DMS53 (cell line): ENCODE measurements around the gene CDK8.

Experiments
- DNase-seq: peaks from one replicate; lab custom pipeline; 2025; lab: John Stamatoyannopoulos, UW

The CDK8 gene

GRCh38 chr13:26442541-26442940 lies 188.6 kb downstream of the CDK8 start:
- no peak for DNase-seq

- DNase-seq = no peak
Measured at GRCh38 chr13:26445092-26445491, 191.2 kb downstream of the CDK8 start.

- DNase-seq = no peak
Measured at GRCh38 chr13:26446751-26447150, 192.8 kb downstream of the CDK8 start.

GRCh38 chr13:26448032-26448431 lies 194.1 kb downstream of the CDK8 start:
- DNase-seq = no peak

GRCh38 chr13:26449063-26449848 lies 195.3 kb downstream of the CDK8 start:
- DNase-seq = peak; percentile 16
